Kidney (tissue), 14 donors: ENCODE measurements around the gene DTWD1. TPM values are rescaled to one million over a fixed set of nuclear protein-coding genes. Genes with fewer than 3 reads are reported as not detected.

Experiments used
- DNase-seq, 5 donors: peaks; one replicate each; pipeline ENCODE4 v3.0.0-alpha.2; 2013 to 2020
- FAIRE-seq: peaks from 2 replicates; lab custom pipeline; 2012; peaks lifted over from hg19 to GRCh38; lab: Jason Lieb, UNC
- H3K27ac ChIP-seq, 2 donors: one replicate each; pipeline ENCODE4 v1.7.0; 2013; ENCODE audit warnings: low read depth in 2 of 2, low read length in 2 of 2, inconsistent platforms in 1 of 2
- H3K27me3 ChIP-seq: one replicate; pipeline ENCODE4 v1.7.1; 2013; ENCODE audit warnings: low read length, inconsistent platforms; ENCODE audit not compliant: control insufficient read depth, insufficient read depth
- H3K36me3 ChIP-seq, 3 donors: one replicate each; pipeline versions ENCODE4 v1.7.0 to v1.7.1; 2013; ENCODE audit warnings: low read length in 3 of 3, control low read depth in 1 of 3, inconsistent platforms in 1 of 3; ENCODE audit not compliant: insufficient read depth in 3 of 3, control insufficient read depth in 2 of 3
- H3K4me1 ChIP-seq, 3 donors: one replicate each; pipeline versions ENCODE4 v1.7.0 to v1.7.1; 2013; ENCODE audit warnings: low read length in 3 of 3, inconsistent platforms in 1 of 3, low read depth in 1 of 3; ENCODE audit not compliant: control insufficient read depth in 2 of 3, insufficient read depth in 2 of 3
- H3K4me3 ChIP-seq, 3 donors: one replicate each; pipeline versions ENCODE4 v1.7.0 to v1.8.1; 2013; ENCODE audit warnings: low read length in 3 of 3, control low read depth in 1 of 3, inconsistent platforms in 1 of 3
- H3K9ac ChIP-seq, 3 donors: one replicate each; pipeline versions ENCODE4 v1.7.0 to v1.7.1; 2013; ENCODE audit warnings: low read length in 3 of 3, control low read depth in 1 of 3, inconsistent platforms in 1 of 3
- H3K9me3 ChIP-seq, 3 donors: one replicate each; pipeline versions ENCODE4 v1.7.0 to v1.7.1; 2013; ENCODE audit warnings: low read length in 3 of 3, control low read depth in 1 of 3, inconsistent platforms in 1 of 3; ENCODE audit not compliant: control insufficient read depth in 2 of 3, insufficient read depth in 1 of 3
- CTCF ChIP-seq: IDR thresholded peaks from 3 replicates; pipeline ENCODE4 v1.5.1; 2012; ENCODE audit warnings: mild to moderate bottlenecking, moderate library complexity, borderline replicate concordance; ENCODE audit not compliant: insufficient read depth; ENCODE audit errors: extremely low read depth
- intact Hi-C: fragments of 100-400 bp; cut with DNase I; formaldehyde crosslinking; loops from one replicate; pipeline ENCODE4 v1.11.1; 2022
- polyA plus RNA-seq: library from polyadenylated mRNA; stranded (reverse); fragments of 350-450 nt; fragmentation: Illumina TruSeq; extraction: RNeasy Lipid Tissue Mini Kit (QIAGEN cat#74804); gene quantifications from one replicate; pipeline ENCODE4 v1.2.3, GENCODE V29; 2014; ENCODE audit warnings: low read depth, low replicate concordance; ENCODE audit not compliant: insufficient read depth
- total RNA-seq: library from RNA; stranded (reverse); fragmentation: NEBNext Ultra II Directional; extraction: Animal tissue kit (Norgen Biotek cat#: 25700); gene quantifications from one replicate; pipeline ENCODE4 v1.2.1, GENCODE V29; 2021
- donor health status: control.
- donor health status: control.
- donor health status: control.
- donor health status: control.
- donor health status: control.
- donor health status: DM: yes; HTN: yes; CAD: no.
- donor health status: Normal renal cell carcinoma (clear cell type).

The DTWD1 gene
- total and polyA plus RNA-seq, 2 donors from 2014 or later, result 15.7 to 29.0 TPM

GRCh38 chr15:49637857-49638256, 17.0 kb downstream of the DTWD1 start:
- TF ChIP-seq CTCF, result no peak
- intact Hi-C loops, result no loop called here
- no peaks in the 10 kb centered on the region for H3K27me3 ChIP-seq
- peaks cover 0 to 8% (median 5%) of the 10 kb centered on the region in 3 donors for H3K36me3 ChIP-seq
- H3K4me1 ChIP-seq, result no peaks in the 10 kb centered on the region
- DNase-seq (no peak), FAIRE-seq (no peak)
- H3K9ac ChIP-seq, result no peak overlapping the region
- H3K9me3 ChIP-seq, result no peaks in the 10 kb centered on the region
- H3K4me3 ChIP-seq, result no peak overlapping the region
- H3K27ac ChIP-seq, result no peak overlapping the region

DNA sequence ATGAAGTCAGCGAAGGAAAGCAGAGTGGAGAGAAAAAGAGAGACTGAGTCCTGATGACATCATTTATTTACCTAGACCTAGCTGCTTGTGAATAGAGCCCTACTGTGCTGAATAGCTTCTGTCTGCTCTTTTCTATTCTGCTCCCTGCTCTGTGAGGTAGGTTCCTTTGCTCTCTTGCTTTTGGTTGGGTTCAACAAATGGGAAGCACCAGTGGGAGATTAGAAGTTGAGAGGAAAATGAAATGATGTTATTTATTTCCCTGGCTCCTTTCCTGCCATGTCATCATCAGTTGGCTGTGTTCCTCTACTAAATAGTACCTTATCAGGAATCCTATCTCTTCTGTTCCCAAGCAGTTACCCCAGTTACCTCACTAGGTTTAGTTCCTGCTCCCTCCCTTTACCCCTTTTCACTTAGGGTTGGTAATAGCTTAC, 23.5 kb downstream of the DTWD1 start:
- Histone ChIP-seq H3K9me3 (no peaks in the 10 kb centered on the region), H3K36me3 (no peaks in the 10 kb centered on the region), H3K9ac (no peak overlapping the region), H3K27ac (peak overlapping the region in 1 of 2 donors; percentile 26), H3K27me3 (no peaks in the 10 kb centered on the region), H3K4me1 (peaks cover 4 to 17% (median 7%) of the 10 kb centered on the region in 3 donors), H3K4me3 (no peak overlapping the region)
- intact Hi-C loops, result no loop called here
- no peak for FAIRE-seq
- DNase-seq, result no peak
- TF ChIP-seq CTCF, result no peak

DNA sequence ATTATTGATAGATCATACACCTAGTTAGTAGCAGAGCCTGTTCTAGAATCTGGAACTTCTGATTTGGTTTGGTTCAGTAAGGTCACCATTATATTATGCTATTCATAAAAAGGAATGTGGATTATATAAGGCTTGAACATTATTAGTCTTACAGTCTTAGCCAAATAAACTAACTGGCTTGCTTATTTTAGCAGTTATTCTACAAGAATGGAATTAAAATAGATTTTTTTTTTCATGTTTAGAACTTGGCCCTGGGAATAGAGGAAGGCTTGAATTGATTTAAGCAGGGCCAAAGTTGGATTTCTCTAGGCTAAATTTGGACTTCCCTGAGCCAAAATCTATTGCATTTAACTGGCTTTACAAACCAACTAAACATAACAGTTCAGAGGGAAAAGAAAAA, 24.4 kb downstream of the DTWD1 start:
- no peak for TF ChIP-seq CTCF
- H3K27ac ChIP-seq, result peak overlapping the region in 1 of 2 donors; percentile 32
- intact Hi-C loops, result no loop called here
- no peaks in the 10 kb centered on the region for H3K9me3 ChIP-seq
- H3K4me3 ChIP-seq, result no peak overlapping the region
- H3K4me1 ChIP-seq, result peaks cover 4 to 17% (median 7%) of the 10 kb centered on the region in 3 donors
- no peaks in the 10 kb centered on the region for H3K36me3 ChIP-seq
- no peaks in the 10 kb centered on the region for H3K27me3 ChIP-seq
- no peak for DNase-seq
- FAIRE-seq, result peak; percentile 42
- H3K9ac ChIP-seq, result no peak overlapping the region

DNA sequence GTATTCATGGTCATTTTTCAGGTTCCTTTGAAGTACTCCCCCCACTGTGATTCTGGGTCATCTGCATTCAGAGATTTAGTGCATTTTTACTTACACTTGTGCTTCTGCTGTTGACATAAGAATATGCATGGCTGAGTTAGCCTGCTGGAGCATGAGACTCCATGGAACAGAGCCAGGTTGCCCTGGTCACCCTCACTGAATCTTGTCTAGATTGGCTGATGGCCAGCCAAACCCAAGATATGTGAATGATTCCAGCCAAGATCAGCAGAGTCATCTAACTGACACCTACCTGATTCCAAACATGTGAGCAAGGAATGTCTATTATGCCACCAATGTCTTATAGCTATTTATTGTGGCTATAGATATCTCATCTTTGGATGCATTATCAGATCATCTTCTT, 25.1 kb downstream of the DTWD1 start:
- no peak for TF ChIP-seq CTCF
- Histone ChIP-seq H3K27me3 (no peaks in the 10 kb centered on the region), H3K4me3 (no peak overlapping the region), H3K36me3 (no peaks in the 10 kb centered on the region), H3K27ac (peak overlapping the region in 1 of 2 donors; percentile 32), H3K4me1 (peaks cover 4 to 17% (median 7%) of the 10 kb centered on the region in 3 donors), H3K9me3 (no peaks in the 10 kb centered on the region), H3K9ac (no peak overlapping the region)
- DNase-seq, result peak; percentile 41 to 87 (median 68)
- intact Hi-C loops, result no loop called here
- FAIRE-seq, result no peak
